PC-9 (cell line): Measurements from ENCODE around the gene KCTD12. TPM values are rescaled to one million over a fixed set of nuclear protein-coding genes. Genes with fewer than 3 reads are reported as not detected.

Source experiments
- BruUV-seq: library from RNA; stranded (reverse); fragments of 400-500 nt; replicated peaks from 2 replicates; lab custom pipeline; 2021; lab: Mats Ljungman, UMichigan
- CTCF ChIA-PET: fragments of 300-600 bp; sonication (Branson Sonifier 250); formaldehyde crosslinking; loops from one replicate; lab custom pipeline; 2022; ENCODE audit warnings: antibody characterized with exemption; lab: Charles Lee
- POLR2A ChIA-PET: fragments of 300-600 bp; sonication (Branson Sonifier 250); formaldehyde crosslinking; loops from one replicate; lab custom pipeline; 2022; ENCODE audit warnings: antibody characterized with exemption; ENCODE audit not compliant: unreplicated experiment; lab: Charles Lee
- DNase-seq, 2 experiments: peaks; one replicate each; pipeline versions ENCODE4 v3.0.0 to v3.0.0-alpha.2; 2015 to 2022; ENCODE audit warnings: mixed read lengths in 1 of 2
- H2AFZ ChIP-seq: fragments of 200-600 bp; sonication (generic); 2 replicates; pipeline ENCODE4 v1.8.1; 2017; ENCODE audit warnings: antibody characterized with exemption
- H3F3A ChIP-seq: fragments of 200-600 bp; sonication (generic); 2 replicates; pipeline ENCODE4 v1.8.1; 2017; ENCODE audit warnings: antibody characterized with exemption, mild to moderate bottlenecking, low read depth; ENCODE audit not compliant: insufficient read depth
- H3K27ac ChIP-seq: fragments of 200-600 bp; sonication (generic); 2 replicates; pipeline ENCODE4 v1.6.1; 2016; ENCODE audit warnings: mixed run types
- H3K27me3 ChIP-seq: fragments of 200-600 bp; sonication (generic); 2 replicates; pipeline ENCODE4 v1.6.1; 2016; ENCODE audit warnings: low read depth, mixed run types; ENCODE audit not compliant: insufficient read depth
- H3K36me3 ChIP-seq: fragments of 200-600 bp; sonication (generic); 2 replicates; pipeline ENCODE4 v1.6.1; 2016; ENCODE audit warnings: low read depth, mixed run types
- H3K4me1 ChIP-seq: fragments of 200-600 bp; sonication (generic); replicated peaks from 2 replicates; pipeline ENCODE4 v1.6.1; 2016; ENCODE audit warnings: mixed run types; ENCODE audit not compliant: insufficient read depth
- H3K4me2 ChIP-seq: fragments of 200-600 bp; sonication (generic); 2 replicates; pipeline ENCODE4 v1.6.1; 2017; ENCODE audit warnings: mixed run types
- H3K4me3 ChIP-seq: fragments of 200-600 bp; sonication (generic); 2 replicates; pipeline ENCODE4 v1.6.1; 2016; ENCODE audit warnings: mixed run types
- H3K79me2 ChIP-seq: fragments of 200-600 bp; sonication (generic); 2 replicates; pipeline ENCODE4 v1.6.1; 2017; ENCODE audit warnings: low read depth, mixed run types
- H3K9me2 ChIP-seq: fragments of 200-600 bp; sonication (generic); 2 replicates; pipeline ENCODE4 v1.8.1; 2017; ENCODE audit warnings: mild to moderate bottlenecking; ENCODE audit not compliant: insufficient read depth
- H3K9me3 ChIP-seq: fragments of 200-600 bp; sonication (generic); 2 replicates; pipeline ENCODE4 v1.8.1; 2016; ENCODE audit warnings: low read depth; ENCODE audit not compliant: insufficient read depth
- H4K20me1 ChIP-seq: fragments of 200-600 bp; sonication (generic); 2 replicates; pipeline ENCODE4 v1.8.1; 2017; ENCODE audit not compliant: insufficient read depth
- EZH2 ChIP-seq: fragments of 200-600 bp; sonication (generic); IDR thresholded peaks from 2 replicates; pipeline ENCODE4 v1.8.0; 2017; ENCODE audit warnings: antibody characterized with exemption, low read depth
- intact Hi-C: fragments of 100-400 bp; cut with micrococcal nuclease; formaldehyde crosslinking; loops from one replicate; pipeline ENCODE4 v1.10.0; 2022; ENCODE audit not compliant: unreplicated experiment
- total RNA-seq: library from RNA; stranded (reverse); gene quantifications from 2 replicates; pipeline ENCODE4 v1.2.3, GENCODE V29; 2021
- TF ChIP-seq, protein P1 (sequence below): fragments of 200-600 bp; sonication (generic); conservative IDR thresholded peaks from 2 replicates; pipeline ENCODE4 v1.6.1; 2017; ENCODE audit warnings: mixed run types, antibody characterized with exemption, mild to moderate bottlenecking, moderate library complexity

The KCTD12 gene
- total RNA-seq, 1 experiment from 2014 or later, result 0.15 TPM

DNA sequence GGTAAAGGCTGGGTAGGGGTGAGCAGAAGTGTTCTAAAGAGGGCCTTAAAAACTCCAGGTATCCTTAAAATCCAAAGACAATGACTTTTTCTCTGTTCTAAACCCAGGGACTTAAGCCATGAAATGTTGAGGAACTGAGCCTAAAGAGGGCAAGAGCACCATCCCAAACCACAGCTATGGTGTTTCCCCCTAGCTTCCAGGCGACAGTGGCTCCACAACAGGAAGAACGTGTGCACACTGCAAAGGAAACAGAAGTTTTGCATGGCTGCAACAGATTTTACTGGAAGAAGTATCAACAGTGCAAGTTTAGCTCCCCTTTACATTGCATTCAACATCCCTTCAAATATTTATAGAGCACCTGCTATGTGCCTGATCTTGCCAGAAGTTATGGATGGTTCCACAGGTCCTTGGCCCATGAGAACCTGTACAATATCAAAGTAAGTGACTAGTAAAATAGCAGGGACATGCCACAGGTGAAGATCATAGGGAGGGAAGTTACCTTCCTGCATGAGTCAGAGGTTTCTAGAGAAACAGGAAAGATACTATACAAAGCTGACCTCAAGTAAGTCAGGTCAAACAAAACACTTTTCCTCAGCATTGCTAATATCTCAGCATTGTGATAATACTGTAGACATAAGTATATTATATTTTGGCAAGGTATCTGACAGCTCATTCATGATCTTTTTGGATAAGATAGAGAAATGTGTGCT lies 8.4 kb upstream of the KCTD12 start:
- no peak for DNase-seq

DNA sequence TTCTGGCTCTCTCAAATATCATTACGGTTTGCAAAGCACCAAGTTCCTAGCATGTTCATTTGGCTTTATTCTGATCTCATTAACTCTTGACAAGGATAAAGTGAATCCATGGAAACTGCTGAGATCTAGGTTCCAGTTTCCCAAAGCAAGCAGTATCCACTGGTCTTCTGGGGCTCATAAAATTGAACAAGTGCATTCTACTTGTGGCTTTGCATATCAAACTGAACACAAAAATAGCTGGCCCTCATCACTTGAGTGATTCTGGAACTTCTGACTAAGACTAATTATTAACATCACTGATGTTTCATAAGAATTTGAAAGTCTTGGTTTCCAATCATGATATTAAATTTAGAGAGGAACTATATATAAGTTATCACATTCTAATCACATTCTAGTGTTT lies 6.3 kb upstream of the KCTD12 start:
- POLR2A ChIA-PET, result no interaction called here

More for the DNA sequence above, 8.4 kb upstream of the KCTD12 start:
- CTCF ChIA-PET, result no interaction called here
- TF ChIP-seq, protein P1, sequence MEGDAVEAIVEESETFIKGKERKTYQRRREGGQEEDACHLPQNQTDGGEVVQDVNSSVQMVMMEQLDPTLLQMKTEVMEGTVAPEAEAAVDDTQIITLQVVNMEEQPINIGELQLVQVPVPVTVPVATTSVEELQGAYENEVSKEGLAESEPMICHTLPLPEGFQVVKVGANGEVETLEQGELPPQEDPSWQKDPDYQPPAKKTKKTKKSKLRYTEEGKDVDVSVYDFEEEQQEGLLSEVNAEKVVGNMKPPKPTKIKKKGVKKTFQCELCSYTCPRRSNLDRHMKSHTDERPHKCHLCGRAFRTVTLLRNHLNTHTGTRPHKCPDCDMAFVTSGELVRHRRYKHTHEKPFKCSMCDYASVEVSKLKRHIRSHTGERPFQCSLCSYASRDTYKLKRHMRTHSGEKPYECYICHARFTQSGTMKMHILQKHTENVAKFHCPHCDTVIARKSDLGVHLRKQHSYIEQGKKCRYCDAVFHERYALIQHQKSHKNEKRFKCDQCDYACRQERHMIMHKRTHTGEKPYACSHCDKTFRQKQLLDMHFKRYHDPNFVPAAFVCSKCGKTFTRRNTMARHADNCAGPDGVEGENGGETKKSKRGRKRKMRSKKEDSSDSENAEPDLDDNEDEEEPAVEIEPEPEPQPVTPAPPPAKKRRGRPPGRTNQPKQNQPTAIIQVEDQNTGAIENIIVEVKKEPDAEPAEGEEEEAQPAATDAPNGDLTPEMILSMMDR, result no peak
- no peak for TF ChIP-seq EZH2
- Histone ChIP-seq H3K4me3 (no peak overlapping the region), H3F3A (no peaks in the 10 kb centered on the region), H3K36me3 (no peaks in the 10 kb centered on the region), H3K27ac (no peak overlapping the region), H2AFZ (no peak overlapping the region), H3K4me2 (no peak overlapping the region), H3K27me3 (no peaks in the 10 kb centered on the region), H3K9me3 (peaks cover 7% of the 10 kb centered on the region; the same call in 1 of the 2 replicates), H3K79me2 (no peaks in the 10 kb centered on the region), H3K9me2 (no peaks in the 10 kb centered on the region), H3K4me1 (peaks cover 3% of the 10 kb centered on the region; the same call in 1 of the 2 replicates), H4K20me1 (no peaks in the 10 kb centered on the region)
- intact Hi-C loops, result no loop called here
- BruUV-seq, result no TSS peak
- POLR2A ChIA-PET, result no interaction called here

DNA sequence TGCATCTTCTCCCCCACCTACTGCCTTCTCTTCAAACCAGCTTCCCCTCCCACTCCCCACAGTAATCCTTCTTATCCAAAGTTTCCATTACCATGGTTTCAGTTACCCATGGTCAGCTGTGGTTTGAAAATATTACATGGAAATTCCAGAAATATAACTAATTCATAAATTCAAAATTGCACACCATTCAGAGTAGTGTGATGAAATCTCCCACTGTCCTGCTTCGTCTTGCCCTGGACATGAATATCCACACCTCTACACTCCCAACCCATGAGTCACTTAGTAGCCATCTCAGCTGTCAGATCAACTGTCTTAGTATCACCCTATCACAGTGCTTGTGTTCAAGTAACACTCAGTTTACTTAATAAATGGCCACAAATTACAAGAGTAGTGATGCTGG lies 3.8 kb upstream of the KCTD12 start:
- no peaks in the 10 kb centered on the region for H3K9me2 ChIP-seq
- BruUV-seq, result no TSS peak
- no peaks in the 10 kb centered on the region for H3K36me3 ChIP-seq
- no peak overlapping the region for H2AFZ ChIP-seq
- H4K20me1 ChIP-seq, result no peaks in the 10 kb centered on the region
- H3K4me1 ChIP-seq, result peaks cover 3% of the 10 kb centered on the region; the same call in 1 of the 2 replicates
- no peak overlapping the region for H3K27ac ChIP-seq
- H3K79me2 ChIP-seq, result no peaks in the 10 kb centered on the region
- H3K4me3 ChIP-seq, result no peak overlapping the region
- no peaks in the 10 kb centered on the region for H3K9me3 ChIP-seq
- TF ChIP-seq, protein P1, result no peak
- no peak for TF ChIP-seq EZH2
- DNase-seq, result no peak
- H3F3A ChIP-seq, result no peaks in the 10 kb centered on the region
- no peaks in the 10 kb centered on the region for H3K27me3 ChIP-seq
- POLR2A ChIA-PET, result no interaction called here
- H3K4me2 ChIP-seq, result no peak overlapping the region
- CTCF ChIA-PET, result no interaction called here
- intact Hi-C loops, result no loop called here

More for the DNA sequence above, 6.3 kb upstream of the KCTD12 start:
- CTCF ChIA-PET, result no interaction called here
- H3K79me2 ChIP-seq, result no peaks in the 10 kb centered on the region
- H3K27ac ChIP-seq, result no peak overlapping the region
- peaks cover 3% of the 10 kb centered on the region; the same call in 1 of the 2 replicates for H3K4me1 ChIP-seq
- TF ChIP-seq, protein P1, result no peak
- TF ChIP-seq EZH2, result no peak
- H3K27me3 ChIP-seq, result no peaks in the 10 kb centered on the region
- H3K4me3 ChIP-seq, result no peak overlapping the region
- H4K20me1 ChIP-seq, result no peaks in the 10 kb centered on the region
- H3K9me2 ChIP-seq, result no peaks in the 10 kb centered on the region
- H3K9me3 ChIP-seq, result no peaks in the 10 kb centered on the region
- BruUV-seq, result no TSS peak
- no peak overlapping the region for H3K4me2 ChIP-seq
- DNase-seq, result no peak
- H3F3A ChIP-seq, result no peaks in the 10 kb centered on the region
- H2AFZ ChIP-seq, result no peak overlapping the region
- intact Hi-C loops, result no loop called here
- H3K36me3 ChIP-seq, result no peaks in the 10 kb centered on the region
